ENCODE results near the gene BRD2. TPM values are rescaled to one million over a fixed set of nuclear protein-coding genes. Genes with fewer than 3 reads are reported as not detected.

Gene BRD2
- 153 and 186 TPM in 2 replicates for total RNA-seq

DNA sequence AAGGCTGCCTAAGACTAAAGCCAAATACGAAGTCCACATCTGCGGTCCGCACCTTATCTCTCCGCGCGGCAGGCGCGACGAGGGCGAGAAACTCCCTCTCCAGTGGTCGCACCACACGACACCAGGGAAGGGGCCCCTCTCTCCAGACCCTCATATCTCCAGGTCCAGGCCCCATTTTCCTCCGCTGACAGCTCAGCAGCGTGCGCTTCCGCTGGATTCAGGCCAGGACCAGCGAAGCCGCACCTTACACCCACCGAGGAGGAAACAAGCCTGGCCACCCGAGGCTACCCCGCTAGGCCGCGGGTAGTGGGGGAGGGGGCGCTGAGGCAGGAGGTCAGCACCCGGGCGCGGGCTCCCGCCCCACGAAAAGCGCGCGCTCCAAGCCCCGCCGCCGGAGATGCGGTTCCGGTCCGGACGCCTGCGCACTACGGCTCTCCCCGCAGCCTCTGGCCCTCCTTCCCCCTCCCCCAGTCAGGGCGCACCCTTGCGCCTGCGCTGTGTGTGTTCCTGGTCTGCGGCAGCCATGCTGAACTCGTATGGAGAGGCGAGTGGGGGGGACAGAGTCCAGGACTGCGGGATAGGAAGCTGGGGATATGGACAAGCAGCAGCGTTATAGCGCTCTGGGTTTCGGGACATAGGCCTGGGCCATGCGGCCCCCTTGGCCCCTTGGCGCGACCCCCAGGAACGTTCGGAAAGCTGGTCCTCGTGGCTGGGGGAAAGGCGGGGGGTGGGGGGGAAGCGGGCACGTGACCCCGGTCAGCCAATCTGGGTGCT is at the start of gene BRD2:
Gene BRD2, plus strand, starts transcription at position 502 of the 774 bp plus-strand sequence. CDS start 4,305 bp downstream, outside the sequence.

DNA sequence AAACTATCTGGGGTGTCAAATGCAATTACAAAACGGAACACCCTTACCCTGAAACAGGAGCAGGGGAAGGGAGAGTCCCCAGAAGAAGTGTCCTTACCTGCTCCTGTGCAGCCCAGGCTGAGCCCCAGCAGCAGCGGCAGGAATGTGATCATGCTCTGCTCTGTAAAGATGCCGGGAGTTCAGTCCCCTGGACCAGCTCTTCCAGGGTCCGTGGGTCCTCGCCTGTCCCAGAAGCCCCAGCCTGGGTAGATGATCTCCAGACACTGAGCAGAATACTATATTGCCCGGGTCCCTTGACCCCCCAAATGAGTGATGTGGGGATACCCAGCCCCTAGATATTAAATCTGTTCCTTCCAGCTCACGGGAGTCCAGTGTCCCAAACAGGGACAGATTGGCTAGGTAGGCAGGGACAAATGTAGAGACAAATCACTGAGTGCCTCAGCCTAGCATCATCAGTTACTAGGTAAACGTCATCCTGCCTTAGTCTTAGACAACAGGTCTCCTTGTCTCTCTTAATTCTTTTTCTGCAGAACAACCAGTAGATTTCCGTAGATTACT is 27.7 kb upstream of the BRD2 start, which contains the start of gene HLA-DMB:
Gene HLA-DMB, minus strand, starts transcription at position 373 of the 558 bp plus-strand sequence. Its CDS starts 221 bp downstream, at position 152.

GRCh38 chr6:32952817-32953739 is 15.3 kb upstream of the BRD2 start, which contains the start of gene HLA-DMA:
Gene HLA-DMA, minus strand, starts transcription at chr6:32953097. Its CDS starts 61 bp downstream, at chr6:32953036.

DNA sequence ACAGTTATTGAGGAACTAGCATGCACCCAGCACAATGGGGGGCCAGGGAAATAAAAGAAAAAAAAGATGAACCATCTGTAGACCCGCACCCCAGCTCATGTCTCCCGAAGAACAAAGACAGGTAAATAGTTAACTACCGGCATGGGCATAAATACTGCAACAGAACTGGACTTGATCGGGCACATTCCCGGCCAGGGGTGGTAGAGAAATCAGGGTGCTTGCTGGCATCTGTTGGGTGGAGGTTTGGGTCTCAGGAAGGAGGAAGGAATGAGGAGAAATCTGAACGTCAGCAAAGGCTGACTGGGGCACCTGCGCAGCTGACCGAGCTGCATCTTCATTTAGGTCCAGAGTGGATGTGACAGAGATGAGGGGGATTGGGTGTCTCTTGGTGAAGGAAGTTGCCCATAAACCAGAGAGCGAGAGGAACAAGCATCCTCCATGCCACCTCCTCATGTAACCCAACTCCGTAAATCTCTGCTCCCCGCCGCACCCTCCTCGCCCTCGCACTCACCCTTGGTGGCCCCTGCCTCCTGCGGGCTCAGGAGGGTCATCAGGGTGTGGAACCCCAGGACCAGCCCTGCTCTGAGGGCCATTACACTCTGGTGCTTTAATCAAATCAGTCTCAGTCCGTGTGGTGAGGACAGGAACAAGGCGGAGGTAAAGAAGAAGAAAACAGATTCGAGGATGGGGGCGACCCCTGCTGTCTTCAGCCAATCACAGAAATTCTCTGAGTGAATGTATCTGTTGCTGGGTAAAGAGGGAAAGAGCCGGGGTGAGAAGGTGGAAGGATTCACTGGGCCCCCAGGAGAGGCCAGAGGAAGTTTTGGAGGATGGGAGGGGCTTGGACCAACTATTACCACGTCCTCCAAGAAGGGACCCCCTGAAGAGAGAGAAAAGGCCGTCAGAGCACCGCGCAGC is 40.8 kb downstream of the BRD2 start, which contains the start of gene HLA-DOA:
Gene HLA-DOA, minus strand, starts transcription at position 648 of the 918 bp plus-strand sequence.

Other genes with a start within 250 kb of the BRD2 start
- not detected in 2 replicates for gene HLA-DQA2, start 227.2 kb upstream of the BRD2 start, total RNA-seq
- gene HLA-DQB2, start 205.1 kb upstream of the BRD2 start, total RNA-seq, result not detected in 2 replicates
- gene HLA-DOB, start 151.6 kb upstream of the BRD2 start, total RNA-seq, result 0.14 TPM in 1 of 2 replicates, not detected in the other
- gene TAP2, start 129.9 kb upstream of the BRD2 start, total RNA-seq, result 5.0 and 30.4 TPM in 2 replicates
- 47.3 and 56.8 TPM in 2 replicates for gene PSMB8, start 124.5 kb upstream of the BRD2 start, total RNA-seq
- gene TAP1, start 114.9 kb upstream of the BRD2 start, total RNA-seq, result 60.0 and 115 TPM in 2 replicates
- 12.9 and 25.5 TPM in 2 replicates for gene PSMB9, start 114.4 kb upstream of the BRD2 start, total RNA-seq
- 0.14 TPM in 1 of 2 replicates, not detected in the other for gene HLA-DMB, start 27.6 kb upstream of the BRD2 start, total RNA-seq
- 0.14 and 1.5 TPM in 2 replicates for gene HLA-DMA, start 15.5 kb upstream of the BRD2 start, total RNA-seq
- gene HLA-DOA, start 41.0 kb downstream of the BRD2 start, total RNA-seq, result not detected in 2 replicates
- gene HLA-DPA1, start 105.1 kb downstream of the BRD2 start, total RNA-seq, result 2.4 TPM in 1 of 2 replicates, not detected in the other
- 4.9 TPM in 1 of 2 replicates, not detected in the other for gene HLA-DPB1, start 107.4 kb downstream of the BRD2 start, total RNA-seq
- gene COL11A2, start 223.9 kb downstream of the BRD2 start, total RNA-seq, result 0.14 and 0.22 TPM in 2 replicates
- 23.5 and 24.5 TPM in 2 replicates for gene RXRB, start 232.1 kb downstream of the BRD2 start, total RNA-seq
- gene SLC39A7, start 232.3 kb downstream of the BRD2 start, total RNA-seq, result 157 and 224 TPM in 2 replicates
- gene HSD17B8, start 236.1 kb downstream of the BRD2 start, total RNA-seq, result 1.0 and 1.5 TPM in 2 replicates
- gene RING1, start 239.9 kb downstream of the BRD2 start, total RNA-seq, result 20.8 and 39.2 TPM in 2 replicates